GM18858 (cell line): ENCODE results near the gene EHBP1.
A peak's percentile ranks its signal among the peaks of the same experiment; 100 is the strongest.

Experiments
- ATAC-seq: cut with Tn5 transposase; IDR thresholded peaks from one replicate; pipeline ENCODE4 v1.9.1; 2021; ENCODE audit not compliant: unreplicated experiment

The EHBP1 gene

DNA sequence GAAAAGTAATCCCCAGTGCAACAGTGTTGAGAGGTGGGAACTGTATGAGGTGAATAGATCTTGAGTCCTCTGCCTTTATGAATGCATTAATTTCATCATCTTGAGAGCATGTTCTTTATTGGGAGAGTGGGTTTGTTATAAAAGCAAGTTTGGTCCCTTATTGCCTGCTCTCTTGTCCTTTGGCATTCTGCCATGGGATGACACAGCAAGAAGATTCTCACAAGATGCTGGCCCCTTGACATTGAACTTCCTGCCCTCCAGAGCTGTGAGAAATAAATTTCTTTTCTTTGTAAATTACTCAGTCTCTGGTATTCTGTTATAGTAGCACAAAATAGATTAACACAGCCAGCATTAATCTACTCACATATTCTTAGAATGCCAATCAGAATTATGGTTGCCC, 108.6 kb downstream of the EHBP1 start:
- no peak for ATAC-seq

GRCh38 chr2:62817348-62817747, 111.8 kb downstream of the EHBP1 start:
- no peak for ATAC-seq

GRCh38 chr2:62817995-62818713, 112.6 kb downstream of the EHBP1 start:
- ATAC-seq = no peak

DNA sequence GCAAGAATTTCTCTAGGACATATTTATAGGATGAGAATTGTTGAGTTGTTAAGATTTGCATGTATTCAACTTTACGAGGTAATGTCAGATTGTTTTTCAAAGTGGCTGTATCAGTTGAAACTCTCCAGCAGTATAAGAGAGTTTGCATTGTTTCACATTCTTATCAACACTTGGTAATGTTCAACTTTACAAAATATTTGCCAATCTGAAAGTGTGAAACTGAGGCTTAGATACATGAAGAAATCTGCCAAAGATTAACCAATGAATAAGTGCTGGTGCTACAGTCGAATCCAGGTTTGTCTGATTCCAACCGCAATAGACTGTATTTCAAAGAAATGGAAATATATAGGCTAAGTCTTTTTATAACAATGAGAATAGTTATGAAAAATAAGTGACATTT, 117.0 kb downstream of the EHBP1 start:
- ATAC-seq = no peak

DNA sequence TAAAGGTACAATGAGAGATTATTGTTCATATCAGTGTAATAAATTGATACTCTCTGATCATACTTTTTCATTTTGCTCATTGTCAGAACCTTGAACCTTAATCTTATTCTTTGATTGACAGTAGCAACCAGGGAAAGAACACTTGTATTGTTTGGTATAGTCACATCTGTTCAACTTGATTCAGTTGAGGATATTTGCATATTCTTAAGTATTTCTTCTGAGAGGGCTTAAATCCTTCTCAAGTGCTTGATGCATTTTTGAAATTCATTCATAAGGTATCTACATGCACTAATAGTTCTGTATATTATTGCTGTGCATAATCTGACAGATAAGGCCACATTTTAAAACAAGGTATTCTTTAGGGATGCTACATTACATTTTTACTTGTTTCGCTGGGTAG, 118.9 kb downstream of the EHBP1 start:
- ATAC-seq = no peak

- ATAC-seq = no peak
Measured at GRCh38 chr2:62826141-62826540, 120.6 kb downstream of the EHBP1 start.

- ATAC-seq = no peak
Measured at GRCh38 chr2:62826953-62827675, 121.6 kb downstream of the EHBP1 start.

DNA sequence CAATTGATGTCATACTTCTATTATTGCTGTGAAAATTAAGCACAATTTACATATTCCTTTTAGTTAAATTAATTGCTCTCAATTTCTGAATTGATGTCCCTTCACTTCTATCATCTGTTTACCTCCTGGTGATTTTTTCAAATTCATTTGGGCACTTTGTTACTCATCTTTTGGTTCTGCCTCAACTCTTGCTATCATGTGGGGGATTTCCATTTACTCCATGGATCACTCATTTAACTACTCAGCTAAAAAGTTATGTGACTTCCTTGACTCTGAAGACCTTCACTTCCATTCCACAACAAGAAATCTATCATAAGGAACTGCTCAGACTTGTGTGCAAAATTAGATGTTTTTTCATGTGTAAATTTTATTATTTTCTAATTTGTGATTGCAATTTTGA, 126.2 kb downstream of the EHBP1 start:
- peak; percentile 68 for ATAC-seq

DNA sequence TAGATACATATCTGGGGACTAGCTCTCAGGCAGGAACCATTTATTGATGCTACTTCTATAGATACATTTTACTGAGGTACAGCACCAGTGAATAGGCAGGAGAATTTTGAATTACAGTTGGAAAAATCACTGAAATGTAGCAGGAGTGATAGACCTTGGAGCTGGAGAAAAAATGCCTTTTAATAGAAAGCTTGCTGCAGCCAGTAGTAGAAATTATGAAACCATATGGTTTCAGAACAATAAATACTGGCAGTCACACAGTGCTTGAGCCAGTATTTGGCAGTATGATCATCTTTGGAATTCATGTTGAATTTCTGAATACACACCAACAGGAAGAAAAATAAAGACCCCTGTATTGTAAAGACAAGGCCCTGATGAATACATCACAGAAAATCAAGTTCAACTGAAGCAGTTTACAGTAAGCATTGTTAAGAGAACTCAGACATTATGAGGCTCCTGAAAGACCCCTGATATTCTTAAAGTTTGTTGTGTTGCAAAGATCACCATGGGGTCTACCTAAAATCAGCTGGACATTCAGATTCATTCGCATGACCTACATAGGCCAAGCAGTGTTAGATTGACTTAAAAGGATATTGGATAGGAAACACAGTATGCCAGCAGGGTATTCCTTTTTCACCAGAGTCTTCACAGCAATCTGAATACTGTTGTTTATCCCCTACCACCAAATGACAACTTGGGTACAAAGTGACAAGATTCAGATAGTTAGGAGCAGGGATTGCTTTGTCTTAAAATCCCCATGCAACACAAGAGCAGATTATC, 139.0 kb downstream of the EHBP1 start:
- ATAC-seq = no peak

DNA sequence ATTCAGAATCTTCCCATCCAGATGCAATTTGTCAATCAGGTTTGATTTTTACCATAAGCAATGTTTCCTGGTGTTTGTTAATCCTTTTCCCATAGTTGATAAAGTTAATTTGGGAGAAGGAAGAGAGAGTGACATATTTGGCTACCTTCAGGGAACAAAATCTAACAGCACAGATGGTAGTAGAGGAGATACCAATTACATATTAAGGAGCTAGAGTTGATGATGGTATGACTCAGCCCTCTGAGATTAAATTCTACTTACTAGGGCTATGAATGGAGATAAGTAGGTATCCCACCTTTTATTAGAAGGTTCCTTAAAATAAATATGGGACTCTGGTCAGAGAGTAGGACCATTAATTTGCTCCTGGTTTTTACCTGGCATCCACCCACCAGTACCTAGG, 139.7 kb downstream of the EHBP1 start:
- no peak for ATAC-seq

- no peak for ATAC-seq
Measured at GRCh38 chr2:62852254-62852653, 146.7 kb downstream of the EHBP1 start.

DNA sequence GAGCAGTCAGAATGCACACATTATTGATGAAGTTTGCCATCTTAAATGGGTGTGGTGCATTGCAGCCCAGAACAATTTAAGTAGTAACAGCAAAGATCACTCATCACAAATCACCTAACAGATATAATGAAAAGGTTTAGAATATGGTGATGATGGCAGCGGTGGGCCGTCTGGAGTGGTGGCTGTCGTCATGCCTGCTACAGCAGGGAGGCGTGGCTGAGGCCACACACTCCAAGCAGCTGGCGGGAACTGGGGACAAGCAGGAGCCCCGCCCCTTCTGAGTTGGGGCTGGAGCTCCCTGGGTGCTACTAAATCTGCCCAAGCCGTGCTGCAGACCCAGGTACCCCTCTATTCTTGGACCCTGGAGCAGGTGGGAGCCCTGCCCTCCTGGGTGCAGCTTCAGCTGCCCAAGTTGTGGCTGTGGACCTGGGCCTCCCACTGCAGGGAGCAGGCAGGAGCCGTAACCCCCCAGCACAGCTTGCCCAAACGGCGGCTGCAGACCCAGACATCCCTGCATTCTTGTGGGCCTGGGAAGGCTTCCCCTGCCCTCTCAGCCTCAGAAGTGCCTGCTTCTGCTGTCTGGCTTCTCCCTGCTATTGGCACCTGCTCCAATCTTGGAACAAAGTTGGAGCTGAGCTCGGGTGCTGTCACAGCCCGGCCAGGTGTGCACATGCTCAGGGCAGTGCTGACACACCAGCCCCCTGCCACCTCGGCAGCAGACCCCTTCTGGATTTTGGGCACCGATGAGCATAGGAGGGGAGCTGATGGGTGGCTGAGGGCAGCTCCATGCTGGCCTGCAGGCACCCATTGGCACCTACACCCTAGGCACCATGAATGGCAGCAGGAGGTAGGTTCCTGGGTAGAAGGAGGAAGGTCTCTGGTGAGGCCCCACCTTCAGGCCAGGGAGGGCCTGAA, 149.3 kb downstream of the EHBP1 start:
- ATAC-seq = no peak

DNA sequence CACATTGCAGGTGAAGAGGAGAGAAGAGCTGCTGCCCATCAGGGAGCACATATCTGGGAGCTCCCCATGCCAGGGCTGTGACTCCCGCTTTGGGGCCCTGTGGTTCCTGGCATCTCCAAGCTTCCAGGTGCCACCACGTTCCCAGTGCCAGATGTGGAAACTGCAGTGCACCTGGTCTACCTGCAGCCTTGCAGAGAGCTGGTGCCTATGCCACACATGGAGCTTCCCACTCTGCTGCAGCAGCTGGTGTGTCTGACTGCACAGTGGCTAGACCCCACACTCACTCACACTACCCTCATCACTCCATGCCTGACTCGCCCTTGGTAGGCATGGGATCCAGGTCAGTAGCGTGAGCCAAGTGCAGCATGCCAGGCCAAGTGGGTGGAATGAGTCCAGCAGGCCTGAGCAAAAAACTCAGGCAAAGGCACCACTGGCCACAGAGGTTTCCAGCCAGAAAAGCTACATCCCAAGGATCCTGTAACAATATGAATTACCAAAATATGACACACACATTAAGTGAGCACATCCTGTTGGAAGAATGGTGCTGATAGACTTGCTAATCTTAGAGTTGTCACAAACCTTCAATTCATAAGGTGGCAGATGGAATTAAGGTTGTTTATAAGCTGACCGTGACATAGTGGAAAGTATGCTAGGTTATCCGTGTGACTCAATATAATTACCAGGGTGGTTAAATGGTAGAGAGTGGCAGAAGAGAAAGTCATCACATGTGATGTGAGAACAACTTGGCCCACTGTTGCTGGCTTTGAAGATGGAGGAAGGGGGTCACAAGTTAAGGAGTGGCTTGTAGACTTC, 150.9 kb downstream of the EHBP1 start:
- ATAC-seq = no peak

DNA sequence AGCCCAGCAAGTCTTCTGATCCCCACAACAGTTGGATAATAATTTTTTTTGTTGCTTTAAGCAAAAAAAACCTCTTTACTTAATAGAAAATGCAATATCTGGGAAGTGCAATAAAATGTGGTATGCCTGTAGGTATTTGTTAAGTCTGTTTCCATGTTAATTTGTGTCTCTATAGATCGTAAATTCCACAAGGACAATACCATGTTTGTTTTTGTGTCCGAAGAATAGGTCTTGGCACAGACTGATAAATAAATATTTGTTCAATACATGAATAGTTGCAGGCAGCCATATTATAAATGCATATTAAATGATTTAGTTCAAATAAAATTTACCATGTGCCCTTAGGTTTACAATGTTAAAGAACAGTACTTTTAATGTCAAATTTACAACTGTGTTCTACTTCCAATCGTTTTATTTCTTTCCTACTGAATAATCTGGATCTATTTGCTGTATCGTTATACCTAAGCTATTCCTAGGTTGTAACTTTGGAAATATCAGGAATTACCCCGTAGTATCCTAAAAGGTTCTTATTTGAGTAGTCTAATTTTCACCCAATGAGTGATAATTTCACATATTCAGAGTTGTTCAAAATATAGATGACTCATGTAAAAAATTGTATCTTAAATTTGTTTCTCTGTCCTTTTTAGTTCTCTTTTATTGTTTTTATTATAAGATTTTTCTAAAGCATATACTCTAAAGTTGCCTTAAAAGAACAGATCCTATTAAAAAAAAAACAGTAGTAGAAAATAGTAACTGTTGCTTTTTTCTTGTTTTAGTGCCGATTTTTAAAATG, 151.8 kb downstream of the EHBP1 start:
- no peak for ATAC-seq

GRCh38 chr2:62858231-62858832, 152.8 kb downstream of the EHBP1 start:
- ATAC-seq = no peak

- no peak for ATAC-seq
Measured at GRCh38 chr2:62868947-62869346, 163.4 kb downstream of the EHBP1 start.

GRCh38 chr2:62870966-62871365, 165.5 kb downstream of the EHBP1 start:
- ATAC-seq = no peak

GRCh38 chr2:62871506-62871905, 166.0 kb downstream of the EHBP1 start:
- no peak for ATAC-seq

DNA sequence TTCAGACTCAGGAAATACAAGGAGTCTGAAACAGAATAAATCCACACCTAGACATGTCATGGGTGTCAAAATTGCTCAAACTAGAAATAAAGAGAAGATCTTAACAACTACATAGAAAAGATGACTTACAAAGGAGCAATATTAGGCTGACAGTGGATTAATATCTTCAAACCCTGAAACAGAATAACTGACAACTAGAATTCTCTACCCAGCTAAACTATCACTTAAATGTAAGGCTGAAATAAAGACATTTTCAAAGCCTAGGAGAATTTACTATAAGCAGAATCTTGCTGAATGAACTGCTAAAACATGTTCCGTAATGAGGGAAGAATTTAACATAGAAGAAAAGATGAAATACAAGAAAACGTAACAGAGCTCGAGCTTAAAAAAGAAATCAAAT, 168.1 kb downstream of the EHBP1 start:
- ATAC-seq = no peak
